Stomach (tissue), 4 donors: ENCODE results near the gene ANKRD23.

ENCODE experiments used
- CTCF ChIP-seq, 7 experiments: fragments of 450-650 bp in 4 of 7; fragments of 200-600 bp in 3 of 7; sonication (generic) in 3 of 7; IDR thresholded peaks; one replicate each; pipeline ENCODE4 v1.5.1; 2016 to 2019; ENCODE audit warnings: antibody characterized with exemption in 7 of 7, control low read depth in 2 of 7, mild to moderate bottlenecking in 1 of 7
- EP300 ChIP-seq: sonication (generic); formaldehyde crosslinking; IDR thresholded peaks from one replicate; pipeline ENCODE4 v1.6.1; 2017; ENCODE audit warnings: antibody characterized with exemption
- POLR2A ChIP-seq, 4 donors: fragments of 450-650 bp; IDR thresholded peaks; one replicate each; pipeline ENCODE4 v1.6.1; 2016; ENCODE audit warnings: antibody characterized with exemption in 4 of 4, control low read depth in 2 of 4, mild to moderate bottlenecking in 1 of 4, moderate library complexity in 1 of 4
- POLR2AphosphoS5 ChIP-seq, 3 donors: sonication (generic); formaldehyde crosslinking; IDR thresholded peaks; one replicate each; pipeline ENCODE4 v1.6.1; 2016; ENCODE audit warnings: antibody characterized with exemption in 3 of 3

GRCh38 chr2:96817882-96818281 lies 25.9 kb downstream of the ANKRD23 start:
- TF ChIP-seq CTCF (IDR thresholded peaks at IDR 0.05) = no peak
- TF ChIP-seq POLR2AphosphoS5 (IDR thresholded peaks at IDR 0.05) = no peak
- no peak for TF ChIP-seq POLR2A (IDR thresholded peaks at IDR 0.05)
- no peak for TF ChIP-seq EP300
